Sigmoid colon (tissue), 4 donors: Measurements from ENCODE around the gene CDC42EP4.

Experiments used
- CTCF ChIP-seq, 4 experiments: fragments of 450-650 bp in 3 of 4; fragments of 200-600 bp in 1 of 4; IDR thresholded peaks; one replicate each; pipeline ENCODE4 v1.5.1; 2016 to 2019; ENCODE audit warnings: antibody characterized with exemption in 4 of 4, mild to moderate bottlenecking in 3 of 4, moderate library complexity in 2 of 4
- POLR2A ChIP-seq, 2 donors: fragments of 450-650 bp; IDR thresholded peaks; one replicate each; pipeline ENCODE4 v1.6.1; 2016; ENCODE audit warnings: antibody characterized with exemption in 2 of 2, mild to moderate bottlenecking in 2 of 2, moderate library complexity in 2 of 2
- POLR2AphosphoS5 ChIP-seq, 4 donors: sonication (generic); formaldehyde crosslinking; IDR thresholded peaks; one replicate each; pipeline ENCODE4 v1.6.1; 2017; ENCODE audit warnings: antibody characterized with exemption in 4 of 4

- TF ChIP-seq CTCF (IDR thresholded peaks at IDR 0.05) (no peak), POLR2A (IDR thresholded peaks at IDR 0.05) (no peak), POLR2AphosphoS5 (IDR thresholded peaks at IDR 0.05) (no peak)
Measured at GRCh38 chr17:73304438-73304837, 7.4 kb downstream of the CDC42EP4 start.
